ENCODE data around the gene SLC5A3.

Gene SLC5A3

GRCh38 chr21:34042735-34043134 is 30.6 kb upstream of the SLC5A3 start (continued):
- TF ChIP-seq AEBP2 (tag by site-specific recombination; IDR thresholded peaks at IDR 0.05; ENCODE audit: borderline replicate concordance) (no peak), ZNF433 (tag by site-specific recombination; IDR thresholded peaks at IDR 0.05; ENCODE audit: low read depth) (no peak), ZNF112 (tag by site-specific recombination; IDR thresholded peaks at IDR 0.05) (no peak), PRDM4 (tag by site-specific recombination; IDR thresholded peaks at IDR 0.05) (no peak)

- Histone ChIP-seq H3K4me3 (ENCODE audit: low read depth, low read length) (no peak overlapping the region), H3K4me1 (ENCODE audit: control insufficient read depth, insufficient read depth, low read length) (no peaks in the 10 kb centered on the region), H3K36me3 (ENCODE audit: control insufficient read depth in 2 of 2, insufficient read depth in 1 of 2, low read length in 2 of 2) (no peaks in the 10 kb centered on the region), H3K9me3 (ENCODE audit: control insufficient read depth, insufficient read depth, low read depth, low read length) (no peaks in the 10 kb centered on the region), H3K27ac (ENCODE audit: extremely low read depth, low read depth, low read length) (no peak overlapping the region)
- ChIA-PET CTCF (no interaction called here), POLR2A (no interaction called here)
- TF ChIP-seq ZNF658 (tag by site-specific recombination; IDR thresholded peaks at IDR 0.05) (no peak), PRDM10 (tag by site-specific recombination; IDR thresholded peaks at IDR 0.05) (no peak), PRDM1 (tag by site-specific recombination; IDR thresholded peaks at IDR 0.05) (no peak), CTCF (tag by site-specific recombination; IDR thresholded peaks at IDR 0.05) (no peak), HOXD13 (CRISPR knock-in tag; IDR thresholded peaks at IDR 0.05; ENCODE audit: borderline replicate concordance) (no peak), ZNF302 (tag by site-specific recombination; IDR thresholded peaks at IDR 0.05; ENCODE audit: low read depth) (no peak), SP3 (tag by site-specific recombination; IDR thresholded peaks at IDR 0.05) (no peak), ZNF239 (tag by site-specific recombination; IDR thresholded peaks at IDR 0.05) (no peak), OSR2 (tag by site-specific recombination; IDR thresholded peaks at IDR 0.05) (no peak), ZNF473 (tag by site-specific recombination; IDR thresholded peaks at IDR 0.05) (no peak), ZNF529 (tag by site-specific recombination; IDR thresholded peaks at IDR 0.05; ENCODE audit: insufficient replicate concordance) (no peak), RBAK (tag by site-specific recombination; IDR thresholded peaks at IDR 0.05) (no peak), ZNF18 (tag by site-specific recombination; IDR thresholded peaks at IDR 0.05) (no peak)
Measured at GRCh38 chr21:34043333-34043732, 30.0 kb upstream of the SLC5A3 start.

All from HEK293 (cell line).